OCI-LY7 (cell line): ENCODE data around the gene ITIH3. TPM values are rescaled to one million over a fixed set of nuclear protein-coding genes. Genes with fewer than 3 reads are reported as not detected.

Source experiments
- BruUV-seq: library from RNA; stranded (reverse); fragments of 400-500 nt; replicated peaks from 2 replicates; lab custom pipeline; 2021; lab: Mats Ljungman, UMichigan
- CTCF ChIA-PET: fragments of 300-600 bp; sonication (Branson Sonifier 250); formaldehyde crosslinking; loops from one replicate; lab custom pipeline; 2022; ENCODE audit warnings: antibody characterized with exemption; ENCODE audit not compliant: unreplicated experiment; lab: Charles Lee
- POLR2A ChIA-PET: fragments of 300-600 bp; sonication (Branson Sonifier 250); formaldehyde crosslinking; loops from one replicate; lab custom pipeline; 2022; ENCODE audit warnings: antibody characterized with exemption; lab: Charles Lee
- DNase-seq: peaks from one replicate; pipeline ENCODE4 v3.0.0-alpha.2; 2015; ENCODE audit warnings: low spot score
- H2AFZ ChIP-seq: fragments of 200-600 bp; sonication (generic), shearing (Covaris generic); 2 replicates; pipeline ENCODE4 v1.6.1; 2014; ENCODE audit warnings: mild to moderate bottlenecking, antibody characterized with exemption, low read length, moderate library complexity
- H3K27ac ChIP-seq: fragments of 200-600 bp; sonication (generic); 2 replicates; pipeline ENCODE4 v1.5.1; 2014; ENCODE audit warnings: mixed run types, low read depth, mild to moderate bottlenecking, moderate library complexity, low read length, inconsistent platforms; ENCODE audit not compliant: poor library complexity, severe bottlenecking
- H3K36me3 ChIP-seq: fragments of 200-600 bp; sonication (generic); 2 replicates; pipeline ENCODE4 v1.6.1; 2014; ENCODE audit warnings: mild to moderate bottlenecking, antibody characterized with exemption, low read length, moderate library complexity, mixed read lengths; ENCODE audit not compliant: insufficient read depth
- H3K4me1 ChIP-seq: fragments of 200-600 bp; sonication (generic); 2 replicates; pipeline ENCODE4 v1.5.1; 2014; ENCODE audit warnings: mild to moderate bottlenecking, low read length; ENCODE audit not compliant: insufficient read depth, poor library complexity, severe bottlenecking
- H3K4me2 ChIP-seq: fragments of 200-600 bp; sonication (generic); 2 replicates; pipeline ENCODE4 v1.6.1; 2014; ENCODE audit warnings: mild to moderate bottlenecking, low read length
- H3K4me3 ChIP-seq: fragments of 200-600 bp; sonication (generic); 2 replicates; pipeline ENCODE4 v1.5.1; 2014; ENCODE audit warnings: mild to moderate bottlenecking, low read depth, low read length; ENCODE audit not compliant: poor library complexity, severe bottlenecking
- H3K79me2 ChIP-seq: fragments of 200-600 bp; sonication (generic); 2 replicates; pipeline ENCODE4 v1.6.1; 2016; ENCODE audit warnings: low read depth, mild to moderate bottlenecking, low read length, moderate library complexity, mixed read lengths; ENCODE audit not compliant: insufficient read depth
- H3K9me2 ChIP-seq: fragments of 200-600 bp; sonication (generic); 2 replicates; pipeline ENCODE4 v1.6.1; 2016; ENCODE audit warnings: mild to moderate bottlenecking, low read length, mixed read lengths; ENCODE audit not compliant: insufficient read depth
- H3K9me3 ChIP-seq: fragments of 200-600 bp; sonication (generic); 2 replicates; pipeline ENCODE4 v1.6.1; 2014; ENCODE audit warnings: mild to moderate bottlenecking, mixed run types, low read length, mixed read lengths
- H4K20me1 ChIP-seq: fragments of 200-600 bp; sonication (generic); 2 replicates; pipeline ENCODE4 v1.6.1; 2014; ENCODE audit warnings: mild to moderate bottlenecking, antibody characterized with exemption, low read length, moderate library complexity, mixed read lengths; ENCODE audit not compliant: insufficient read depth
- EZH2phosphoT487 ChIP-seq: fragments of 200-600 bp; sonication (generic); IDR thresholded peaks from 2 replicates; pipeline ENCODE4 v1.6.1; 2018; ENCODE audit warnings: low read depth, borderline replicate concordance, mild to moderate bottlenecking, mixed run types, antibody characterized with exemption, low read length, moderate library complexity, mixed read lengths
- intact Hi-C: fragments of 100-400 bp; cut with micrococcal nuclease; formaldehyde crosslinking; loops from one replicate; pipeline ENCODE4 v1.10.0; 2022; ENCODE audit not compliant: unreplicated experiment
- total RNA-seq, 2 experiments: library from RNA; depleted of rRNA in 1 of 2; stranded (reverse); fragments of >200 nt in 1 of 2; shearing (Covaris generic) in 1 of 2; gene quantifications; 2 replicates each; pipeline ENCODE4 v1.2.3, GENCODE V29; 2014 to 2022
- TF ChIP-seq, protein P1 (sequence below): fragments of 200-600 bp; sonication (generic); conservative IDR thresholded peaks from 2 replicates; pipeline ENCODE4 v1.5.1; 2014; ENCODE audit warnings: mild to moderate bottlenecking, antibody characterized with exemption, low read length, moderate library complexity, mixed read lengths

ITIH3 gene
- total RNA-seq, 2 experiments from 2014 or later: not detected

GRCh38 chr3:52784931-52785590 lies 9.5 kb upstream of the ITIH3 start:
- ChIA-PET POLR2A (no interaction called here), CTCF (no interaction called here)
- no peaks in the 10 kb centered on the region for H3K36me3 ChIP-seq
- no peaks in the 10 kb centered on the region for H3K9me2 ChIP-seq
- BruUV-seq: no TSS peak
- H2AFZ ChIP-seq: no peak overlapping the region
- no peaks in the 10 kb centered on the region for H3K4me1 ChIP-seq
- no peaks in the 10 kb centered on the region for H3K79me2 ChIP-seq
- intact Hi-C loops: no loop called here
- no peak overlapping the region for H3K4me3 ChIP-seq
- no peaks in the 10 kb centered on the region for H3K9me3 ChIP-seq
- no peaks in the 10 kb centered on the region for H4K20me1 ChIP-seq
- no peak overlapping the region for H3K4me2 ChIP-seq
- DNase-seq: no peak
- TF ChIP-seq EZH2phosphoT487: no peak
- TF ChIP-seq, protein P1, sequence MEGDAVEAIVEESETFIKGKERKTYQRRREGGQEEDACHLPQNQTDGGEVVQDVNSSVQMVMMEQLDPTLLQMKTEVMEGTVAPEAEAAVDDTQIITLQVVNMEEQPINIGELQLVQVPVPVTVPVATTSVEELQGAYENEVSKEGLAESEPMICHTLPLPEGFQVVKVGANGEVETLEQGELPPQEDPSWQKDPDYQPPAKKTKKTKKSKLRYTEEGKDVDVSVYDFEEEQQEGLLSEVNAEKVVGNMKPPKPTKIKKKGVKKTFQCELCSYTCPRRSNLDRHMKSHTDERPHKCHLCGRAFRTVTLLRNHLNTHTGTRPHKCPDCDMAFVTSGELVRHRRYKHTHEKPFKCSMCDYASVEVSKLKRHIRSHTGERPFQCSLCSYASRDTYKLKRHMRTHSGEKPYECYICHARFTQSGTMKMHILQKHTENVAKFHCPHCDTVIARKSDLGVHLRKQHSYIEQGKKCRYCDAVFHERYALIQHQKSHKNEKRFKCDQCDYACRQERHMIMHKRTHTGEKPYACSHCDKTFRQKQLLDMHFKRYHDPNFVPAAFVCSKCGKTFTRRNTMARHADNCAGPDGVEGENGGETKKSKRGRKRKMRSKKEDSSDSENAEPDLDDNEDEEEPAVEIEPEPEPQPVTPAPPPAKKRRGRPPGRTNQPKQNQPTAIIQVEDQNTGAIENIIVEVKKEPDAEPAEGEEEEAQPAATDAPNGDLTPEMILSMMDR: no peak
- H3K27ac ChIP-seq: no peak overlapping the region

GRCh38 chr3:52786330-52787215 lies 8.0 kb upstream of the ITIH3 start:
- Histone ChIP-seq H3K9me3 (no peaks in the 10 kb centered on the region), H3K9me2 (no peaks in the 10 kb centered on the region), H3K4me1 (no peaks in the 10 kb centered on the region), H3K79me2 (no peaks in the 10 kb centered on the region), H4K20me1 (no peaks in the 10 kb centered on the region), H3K27ac (no peak overlapping the region), H2AFZ (no peak overlapping the region), H3K4me3 (no peak overlapping the region), H3K36me3 (no peaks in the 10 kb centered on the region), H3K4me2 (no peak overlapping the region)
- no TSS peak for BruUV-seq
- CTCF ChIA-PET: no interaction called here
- no peak for TF ChIP-seq EZH2phosphoT487
- TF ChIP-seq, protein P1: no peak
- no peak for DNase-seq
- POLR2A ChIA-PET: no interaction called here
- intact Hi-C loops: no loop called here
